Endometrial microvascular endothelial cells (primary cell): Measurements from ENCODE around the gene PICALM. TPM values are rescaled to one million over a fixed set of nuclear protein-coding genes. Genes with fewer than 3 reads are reported as not detected.

Source experiments
- in situ Hi-C: cut with HindIII; loops from 2 replicates; pipeline ENCODE4 v1.10.0; 2017; ENCODE audit warnings: low sequenced_read_pairs, low pct_unique_long_range_greater_than_20kb; ENCODE audit errors: inconsistent ontology term
- total RNA-seq: library from RNA; depleted of rRNA; stranded (reverse); fragments of >200 nt; gene quantifications from one replicate; pipeline ENCODE4 v1.2.3, GENCODE V29; 2015; ENCODE audit errors: inconsistent ontology term

PICALM gene
- total RNA-seq, 1 donor from 2014 or later, result 212 TPM

DNA sequence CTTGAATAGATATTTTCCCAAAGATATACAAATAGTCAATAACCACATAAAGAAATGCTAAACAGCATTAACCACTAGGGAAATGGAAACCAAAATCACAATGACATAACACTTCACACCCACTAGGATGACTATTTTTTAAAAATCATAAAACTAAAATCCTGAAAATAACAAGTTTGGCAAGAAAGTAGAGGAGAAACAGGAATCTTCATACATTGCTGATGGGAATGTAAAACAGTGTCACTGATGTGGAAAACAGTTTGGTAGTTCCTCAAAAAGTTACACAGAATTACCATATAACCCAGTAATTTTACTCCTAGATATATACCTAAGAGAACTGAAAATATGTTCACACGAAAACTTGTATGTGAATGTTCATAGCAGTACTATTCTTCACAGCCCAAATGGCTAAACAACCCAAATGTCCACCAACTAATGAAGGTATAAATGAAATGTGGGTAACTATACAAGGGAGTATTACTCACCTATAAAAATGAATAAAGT is 12.5 kb downstream of the PICALM start:
- in situ Hi-C loops, result no loop called here

DNA sequence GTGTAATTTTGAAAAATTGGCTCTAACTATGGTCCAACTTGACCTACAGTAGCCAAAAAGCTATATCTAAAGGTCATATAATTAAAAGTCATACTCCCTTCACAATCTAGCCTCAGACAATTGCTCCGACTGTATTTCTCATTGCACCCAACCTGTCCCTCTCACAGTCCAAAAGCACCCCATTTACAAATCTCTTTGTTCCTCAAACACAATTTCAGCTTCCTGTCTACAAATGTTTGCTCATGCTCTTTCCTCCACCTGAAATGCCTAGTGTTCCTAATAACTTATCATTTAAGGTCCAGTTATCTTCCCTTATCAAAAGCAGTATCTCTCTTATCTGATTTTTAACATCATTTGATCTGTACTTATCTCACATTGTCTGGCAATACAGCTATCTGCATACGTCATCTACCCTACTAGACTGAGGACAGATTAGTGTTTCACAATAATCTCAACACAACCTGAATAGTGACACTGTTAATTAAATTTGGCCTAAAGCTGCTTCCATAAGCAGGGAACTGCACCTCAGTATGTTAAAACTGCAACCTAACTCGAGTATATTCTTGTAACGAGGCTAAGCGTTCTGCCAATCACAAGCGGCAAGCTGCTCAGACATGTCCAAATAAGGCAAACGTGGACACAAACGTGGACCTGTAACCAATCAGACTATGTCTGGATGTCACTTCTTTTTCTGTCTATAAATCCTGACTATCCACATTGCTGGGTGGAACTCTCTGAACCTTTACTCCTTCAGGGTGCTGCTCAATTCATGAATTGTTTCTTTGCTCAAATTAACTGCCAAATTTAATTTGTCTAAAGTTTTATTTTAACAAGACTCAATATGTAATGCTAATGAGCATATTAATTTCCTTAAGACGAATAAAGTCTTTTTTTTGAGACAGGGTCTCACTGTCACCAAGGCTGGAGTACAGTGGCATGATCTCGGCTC is 15.9 kb downstream of the PICALM start:
- in situ Hi-C loops, result no loop called here

DNA sequence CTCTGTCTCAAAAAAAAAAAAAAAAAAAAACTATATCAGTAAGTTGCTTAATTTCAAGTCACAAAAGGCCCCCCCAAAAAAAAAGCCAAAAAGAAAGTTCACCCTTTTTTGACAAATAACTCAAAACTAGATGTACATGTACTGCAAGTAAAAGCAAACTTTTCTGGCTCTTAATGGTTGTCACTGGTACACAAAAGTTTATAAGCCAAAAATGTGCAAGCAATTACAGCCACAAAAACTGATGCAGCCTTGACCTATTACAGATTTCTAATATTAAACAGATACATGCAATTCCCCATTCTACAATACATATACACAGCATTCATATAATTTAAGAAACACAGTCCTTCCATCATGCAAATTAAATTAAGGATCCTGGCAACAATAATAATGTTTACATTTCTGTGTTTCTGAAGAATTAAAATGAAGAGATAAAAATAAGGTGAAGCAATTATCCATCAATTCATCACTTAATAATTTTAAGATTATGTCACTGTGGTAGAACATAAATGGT is 18.6 kb downstream of the PICALM start:
- in situ Hi-C loops, result no loop called here

DNA sequence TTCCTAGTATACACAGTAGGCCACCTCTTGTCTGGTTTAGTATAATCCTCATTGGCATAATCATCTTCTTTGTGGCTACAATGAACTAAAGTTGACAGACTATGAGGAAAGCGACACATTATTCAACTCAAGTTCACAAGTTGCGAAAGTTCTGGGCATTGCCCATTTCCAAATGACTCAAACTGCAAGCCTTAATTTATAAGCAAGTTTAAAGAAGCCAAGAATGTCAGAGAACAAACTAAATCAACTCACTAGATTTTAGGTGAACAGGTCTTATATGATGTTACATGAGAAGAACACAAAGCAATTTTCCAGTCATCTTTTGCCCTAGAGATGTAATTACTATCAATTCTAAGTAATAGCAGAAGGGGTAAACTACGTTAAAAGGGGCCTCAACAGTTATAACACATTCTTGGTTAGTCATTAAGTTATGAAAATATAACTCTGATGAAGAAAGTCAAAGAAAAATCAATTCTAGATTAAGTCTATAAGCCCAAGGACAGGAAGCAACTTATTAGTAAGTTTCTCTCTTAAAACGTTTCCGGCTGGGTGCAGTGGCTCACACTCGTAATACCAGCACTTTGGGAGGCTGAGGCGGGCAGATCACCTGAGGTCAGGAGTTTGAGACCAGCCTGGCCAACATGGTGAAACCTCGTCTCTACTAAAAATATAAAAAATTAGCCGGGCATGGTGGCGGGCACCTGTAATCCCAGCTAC is 21.5 kb downstream of the PICALM start:
- in situ Hi-C loops, result no loop called here

DNA sequence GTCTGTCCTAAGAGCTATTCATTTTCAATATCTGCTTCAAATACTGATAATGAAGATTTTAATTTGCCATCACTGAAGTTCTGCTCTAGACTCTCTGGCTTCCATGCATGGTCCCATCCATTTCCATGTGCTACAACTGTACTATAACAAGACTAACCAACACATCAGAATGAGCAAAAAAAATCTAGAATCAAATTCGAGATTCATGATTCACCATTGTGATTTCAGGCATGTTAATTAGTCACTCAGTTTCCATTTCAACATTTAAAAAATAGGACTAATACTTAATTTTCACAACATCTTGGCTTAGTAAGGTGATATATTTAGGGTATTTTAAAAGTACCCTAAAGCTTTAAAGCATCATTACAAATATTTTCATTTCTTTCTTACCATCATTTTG is 22.8 kb downstream of the PICALM start:
- in situ Hi-C loops, result no loop called here

DNA sequence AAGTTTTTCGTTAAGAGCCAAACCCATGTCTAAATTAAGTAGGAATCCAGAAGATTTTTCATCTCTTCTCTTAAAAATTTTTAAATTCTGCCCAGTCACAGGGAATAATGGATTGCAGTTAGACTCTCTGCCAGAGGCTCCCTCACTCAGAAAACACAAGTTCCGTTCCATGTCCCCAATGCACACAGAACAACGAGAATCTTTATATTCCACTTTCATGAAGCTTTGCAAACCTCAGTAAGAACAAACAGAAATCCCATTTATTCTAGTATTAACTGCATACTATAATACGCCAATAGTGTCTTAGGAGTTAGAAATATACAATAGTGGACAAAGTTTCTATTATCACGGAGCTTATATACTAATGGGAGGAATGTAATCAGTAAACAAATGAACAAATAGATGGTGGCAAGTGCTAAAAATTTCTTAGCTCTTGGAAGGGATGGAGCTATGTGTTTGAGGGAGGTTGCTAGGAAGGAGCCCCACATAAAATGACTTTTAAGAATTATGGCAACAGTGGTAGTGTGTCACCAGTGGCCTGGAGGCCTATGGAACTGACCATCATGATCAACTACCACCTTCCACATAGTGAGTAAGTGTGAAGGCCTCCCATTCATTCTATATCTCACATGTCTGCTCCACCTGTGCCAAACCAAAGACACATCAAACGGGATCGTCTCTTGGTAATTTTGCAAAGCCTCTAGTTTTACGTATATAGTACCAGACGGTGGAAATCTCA is 24.9 kb downstream of the PICALM start:
- in situ Hi-C loops, result no loop called here

DNA sequence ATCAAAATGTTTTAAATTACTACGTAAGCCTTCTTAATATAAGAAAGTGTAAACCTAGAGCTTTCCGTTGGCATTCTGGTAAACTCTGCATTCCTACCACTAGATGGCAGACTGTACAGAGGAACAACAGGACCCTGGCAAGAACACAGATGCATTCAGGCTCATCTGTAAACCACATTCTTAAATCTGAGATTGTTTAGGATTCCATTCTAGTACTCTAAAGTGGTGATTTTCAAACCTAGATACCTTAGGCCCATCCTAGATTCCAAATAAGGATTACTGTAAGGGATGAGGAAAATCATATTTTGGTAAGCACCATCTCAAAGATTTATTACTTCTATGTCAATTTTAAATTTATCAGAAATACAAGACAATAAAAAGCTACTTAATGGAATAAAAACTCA is 26.9 kb downstream of the PICALM start:
- in situ Hi-C loops, result no loop called here

DNA sequence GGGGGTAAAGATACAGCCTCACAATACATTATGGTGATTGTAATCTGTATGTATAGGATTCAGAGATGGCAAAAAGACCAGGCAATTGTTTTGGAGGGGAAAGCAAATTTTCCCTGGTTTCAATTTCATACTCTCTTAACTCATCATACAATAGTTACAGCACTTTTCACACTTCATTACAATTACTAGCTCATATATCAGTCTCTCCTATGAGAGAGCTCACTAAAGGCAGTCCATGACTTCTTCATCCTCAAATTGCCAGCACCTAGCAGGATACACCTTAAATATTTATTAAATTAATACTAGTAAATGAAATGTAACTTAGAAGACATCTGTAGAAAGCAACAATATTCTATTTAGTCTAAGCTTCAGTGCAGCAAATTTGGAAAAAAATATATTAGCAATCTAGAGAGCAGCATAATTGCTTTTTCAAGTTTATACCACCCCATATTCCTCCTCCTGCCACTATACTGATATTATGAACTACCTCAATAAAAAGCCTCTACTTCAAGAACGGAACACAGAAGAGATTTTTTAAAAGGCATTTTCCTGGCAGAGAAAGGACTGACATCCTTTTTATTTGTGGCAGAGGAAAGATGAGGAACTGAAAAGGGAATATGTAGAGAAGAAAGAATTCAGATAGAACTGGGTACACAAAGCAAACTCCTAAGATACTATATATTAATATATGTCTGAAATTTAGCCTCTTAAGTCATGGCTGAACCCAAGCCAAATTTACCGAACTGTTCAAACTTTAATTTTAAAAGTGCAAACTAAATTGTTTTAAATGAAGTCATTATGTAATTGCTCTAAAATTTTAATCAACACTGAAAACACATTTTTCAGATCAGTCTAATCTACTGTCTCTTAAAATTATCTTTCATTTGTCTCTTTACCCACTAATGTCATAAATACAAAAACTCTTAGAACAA is 27.7 kb downstream of the PICALM start:
- in situ Hi-C loops, result no loop called here

DNA sequence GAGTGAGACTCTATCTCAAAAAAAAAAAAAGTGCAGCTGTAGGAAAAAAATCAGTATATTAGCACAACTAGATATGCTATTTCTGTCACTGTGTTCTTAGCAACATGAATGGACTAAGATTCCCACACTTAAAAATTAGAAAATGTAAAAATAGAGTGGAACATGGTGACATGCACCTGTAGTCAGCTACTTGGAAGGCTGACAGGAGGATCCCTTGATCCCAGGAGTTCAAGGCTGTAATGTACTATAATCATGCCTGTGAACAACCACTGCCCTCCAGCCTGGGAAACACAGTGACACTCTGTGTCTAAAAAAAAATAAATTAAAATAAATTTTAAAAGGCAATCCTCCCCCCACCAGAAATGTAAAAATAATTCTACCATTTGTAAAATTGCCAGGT is 29.8 kb downstream of the PICALM start:
- in situ Hi-C loops, result no loop called here

DNA sequence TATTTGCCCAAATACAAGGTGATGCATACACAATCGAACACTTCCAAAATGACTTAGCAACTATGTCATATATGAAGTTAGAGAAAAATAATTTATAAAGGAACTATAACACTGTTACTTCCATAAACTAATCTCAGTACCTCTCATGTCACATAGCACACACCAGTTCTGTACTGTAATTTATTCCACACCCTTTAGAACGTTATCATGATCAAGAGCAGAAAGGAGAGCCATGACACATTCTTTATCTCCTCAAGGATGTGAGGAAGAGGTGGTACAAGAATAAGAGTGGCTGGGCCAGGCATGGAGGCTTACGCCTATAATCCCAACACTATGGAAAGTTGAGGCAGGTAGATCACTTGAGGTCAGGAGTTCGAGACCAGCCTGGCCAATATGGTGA is 31.1 kb downstream of the PICALM start:
- in situ Hi-C loops, result no loop called here

DNA sequence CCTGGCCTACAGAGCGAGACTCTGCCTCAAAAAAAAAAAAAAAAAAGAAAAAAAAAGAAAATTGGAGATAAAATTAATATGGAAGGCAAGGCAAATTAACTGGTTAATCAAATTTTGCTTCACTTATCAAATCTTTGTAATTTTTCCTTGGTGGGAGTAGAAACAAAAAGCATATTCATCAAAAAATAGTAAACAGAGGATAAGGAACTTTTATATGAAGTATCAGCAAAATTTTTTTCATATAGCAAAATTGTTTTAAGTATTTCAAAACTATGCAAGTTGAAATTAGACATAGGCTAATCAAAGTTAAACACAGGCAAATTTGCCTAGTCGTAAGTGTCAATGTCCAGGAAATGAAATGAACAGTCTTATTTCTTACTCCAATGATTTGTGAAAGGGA is 33.0 kb downstream of the PICALM start:
- in situ Hi-C loops, result no loop called here

DNA sequence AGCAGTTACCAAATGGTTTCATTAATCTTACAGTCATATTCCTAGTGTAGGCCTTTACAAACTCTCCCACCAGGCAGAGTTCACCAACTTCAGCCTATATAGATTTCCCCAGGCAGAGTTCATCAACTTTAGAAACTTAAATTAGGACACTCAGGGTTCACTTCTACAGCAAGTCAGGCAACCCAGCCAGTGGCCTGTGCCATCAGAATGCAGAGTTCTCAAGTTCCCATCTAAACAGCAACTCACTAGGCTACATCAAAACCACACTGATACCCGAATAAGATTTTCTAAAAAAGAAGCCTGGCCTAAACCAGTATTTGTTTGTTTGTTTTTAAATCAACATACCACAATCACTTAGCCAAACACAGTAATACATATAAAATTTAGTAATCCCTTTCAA is 33.7 kb downstream of the PICALM start:
- in situ Hi-C loops, result no loop called here

DNA sequence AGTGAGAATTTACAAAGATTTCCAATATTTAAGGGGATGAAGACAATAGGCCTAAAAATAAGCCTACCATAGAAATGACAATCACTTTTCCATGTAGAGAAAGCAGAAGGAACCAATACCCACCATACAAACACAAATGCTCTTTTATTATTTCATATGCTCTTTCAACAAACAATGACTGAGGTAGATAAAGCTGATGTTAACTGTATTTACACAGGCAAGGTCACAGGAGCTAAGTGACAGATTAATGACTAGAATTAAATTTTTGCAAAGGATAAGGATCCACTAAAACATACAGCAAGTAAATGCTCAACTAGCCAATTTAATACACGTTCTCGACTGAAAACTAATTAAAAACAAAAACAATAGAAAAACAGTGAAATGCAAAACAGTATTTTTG is 34.2 kb downstream of the PICALM start:
- in situ Hi-C loops, result no loop called here

DNA sequence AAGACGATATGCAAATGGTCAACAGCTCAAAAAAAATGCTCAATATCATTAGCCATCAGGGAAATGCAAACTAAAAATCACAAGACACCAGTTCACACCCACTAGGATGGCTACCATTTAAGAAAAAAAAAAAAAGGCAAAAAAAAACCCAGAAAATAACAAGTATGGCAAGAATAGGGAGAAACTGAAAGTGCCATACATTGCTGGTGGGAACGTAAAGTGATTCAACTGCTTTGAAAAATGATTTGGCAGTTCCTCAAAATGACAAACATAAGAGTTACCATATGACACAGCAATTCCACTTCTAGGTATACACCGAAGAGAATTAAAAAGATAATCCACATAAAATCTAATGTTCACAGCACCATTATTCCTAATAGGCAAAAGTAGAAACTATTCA is 47.5 kb downstream of the PICALM start:
- in situ Hi-C loops, result no loop called here

DNA sequence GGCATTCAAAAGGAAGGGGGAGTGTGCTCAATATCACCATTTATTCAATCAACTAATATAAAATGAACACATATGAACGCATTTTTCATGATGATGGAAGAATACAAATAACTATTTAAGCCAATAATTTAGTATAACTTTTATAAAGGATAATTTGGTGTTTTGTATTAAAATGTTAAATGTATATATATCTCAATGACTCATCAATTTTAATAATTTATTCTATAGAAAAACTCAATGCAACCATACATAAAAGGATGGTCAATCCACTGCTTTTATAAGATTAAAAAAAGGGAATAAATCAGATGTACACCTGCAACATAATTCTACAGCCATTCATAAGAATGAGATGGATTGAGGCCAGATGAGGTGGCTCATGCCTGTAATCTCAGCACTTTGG is 50.6 kb downstream of the PICALM start:
- in situ Hi-C loops, result no loop called here

DNA sequence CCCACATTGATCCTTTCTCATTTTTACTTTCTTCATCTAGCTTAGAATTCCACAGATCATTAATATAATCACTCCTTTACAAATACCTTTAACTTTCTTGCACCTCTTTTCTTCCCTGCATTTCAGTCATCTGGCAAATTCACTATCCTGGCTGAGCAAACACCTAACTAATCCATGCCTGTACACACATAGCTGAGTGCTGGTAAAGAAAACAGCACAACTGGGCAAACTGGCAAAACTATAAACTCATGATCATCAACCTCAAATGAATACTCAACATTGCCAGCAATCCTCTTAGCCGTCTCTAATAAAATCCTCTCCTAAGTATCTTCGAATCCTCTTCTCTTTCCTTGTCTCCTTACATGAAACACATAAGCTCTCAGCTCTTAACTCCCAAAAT is 52.4 kb downstream of the PICALM start:
- in situ Hi-C loops, result no loop called here

DNA sequence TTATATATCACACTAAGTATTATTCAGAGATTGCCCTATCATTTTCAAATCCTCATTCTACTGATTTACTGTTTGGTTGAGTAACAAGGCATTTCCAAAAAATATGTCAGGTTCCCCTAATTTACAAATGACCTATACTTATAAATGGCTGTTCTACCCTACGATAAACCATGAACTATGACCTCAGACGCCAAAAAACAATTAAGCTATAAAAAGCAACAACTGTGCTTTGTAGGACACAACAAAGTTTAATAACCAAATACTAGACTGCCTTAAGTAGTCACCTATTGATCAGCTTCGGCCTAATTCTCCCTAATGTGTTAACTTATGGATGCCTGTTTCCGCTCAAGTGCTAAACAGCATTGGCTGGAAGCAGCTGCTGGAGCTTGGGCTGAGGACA is 53.2 kb downstream of the PICALM start:
- in situ Hi-C loops, result no loop called here

DNA sequence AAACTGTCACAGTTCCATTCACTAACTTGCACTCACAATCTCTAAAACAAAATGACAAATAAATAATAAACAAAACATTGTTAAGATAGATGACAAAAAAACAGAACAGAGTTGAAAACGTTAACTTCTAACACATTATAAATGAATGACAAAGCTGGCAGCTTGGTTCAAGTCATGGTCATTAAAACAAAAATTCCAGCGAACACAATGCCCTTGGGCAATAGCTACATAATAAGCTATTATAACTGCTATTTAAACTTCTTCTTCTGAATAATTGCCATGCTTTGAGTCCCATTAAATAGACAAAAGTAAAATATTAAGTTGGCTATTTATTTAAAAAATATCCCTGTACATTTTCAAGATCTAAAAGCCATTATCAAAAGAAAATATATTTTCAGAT is 54.7 kb downstream of the PICALM start:
- in situ Hi-C loops, result no loop called here
